Fibroblast of lung (primary cell): ENCODE data around the gene ZBP1. TPM values are rescaled to one million over a fixed set of nuclear protein-coding genes. Genes with fewer than 3 reads are reported as not detected.
A peak's percentile ranks its signal among the peaks of the same experiment; 100 is the strongest.

Source experiments
- DNase-seq, 2 donors: peaks; one replicate each; pipeline versions ENCODE4 v3.0.0 to v3.0.0-alpha.2; 2010; ENCODE audit warnings: low read depth in 2 of 2
- H2AFZ ChIP-seq: 2 replicates; pipeline ENCODE4 v1.5.1; 2012; ENCODE audit warnings: low read length, control low read depth, inconsistent platforms
- H3K27ac ChIP-seq: 2 replicates; pipeline ENCODE4 v1.5.1; 2011; ENCODE audit warnings: low read length, control low read depth; ENCODE audit not compliant: insufficient read depth
- H3K27me3 ChIP-seq: 2 replicates; pipeline ENCODE4 v1.5.1; 2011; ENCODE audit warnings: mild to moderate bottlenecking, low read length; ENCODE audit not compliant: control insufficient read depth, insufficient read depth
- H3K36me3 ChIP-seq: 2 replicates; pipeline ENCODE4 v1.5.1; 2011; ENCODE audit warnings: low read length; ENCODE audit not compliant: control insufficient read depth, insufficient read depth
- H3K4me1 ChIP-seq: 2 replicates; pipeline ENCODE4 v1.5.1; 2011; ENCODE audit warnings: low read length; ENCODE audit not compliant: control insufficient read depth, insufficient read depth; ENCODE audit errors: extremely low read depth
- H3K4me2 ChIP-seq: 2 replicates; pipeline ENCODE4 v1.5.1; 2011; ENCODE audit warnings: low read length, control low read depth; ENCODE audit not compliant: insufficient read depth; ENCODE audit errors: extremely low read depth
- H3K4me3 ChIP-seq, 4 experiments: fragments of 200-600 bp in 1 of 4; sonication (generic) in 1 of 4; replicated peaks in 1 of 4; 2 replicates each; pipeline ENCODE4 v1.5.1; 2011 to 2016; ENCODE audit warnings: low read length in 4 of 4, low read depth in 3 of 4, mild to moderate bottlenecking in 3 of 4, control low read depth in 2 of 4, inconsistent platforms in 1 of 4, mixed read lengths in 1 of 4; ENCODE audit not compliant: insufficient read depth in 1 of 4; ENCODE audit errors: control extremely low read depth in 1 of 4
- H3K79me2 ChIP-seq: 2 replicates; pipeline ENCODE4 v1.5.1; 2012; ENCODE audit warnings: mild to moderate bottlenecking, low read length, inconsistent platforms; ENCODE audit not compliant: control insufficient read depth, insufficient read depth
- H3K9ac ChIP-seq: 2 replicates; pipeline ENCODE4 v1.5.1; 2011; ENCODE audit warnings: mild to moderate bottlenecking, low read length, control low read depth; ENCODE audit not compliant: insufficient read depth
- H3K9me3 ChIP-seq: 2 replicates; pipeline ENCODE4 v1.5.1; 2012; ENCODE audit warnings: low read depth, low read length; ENCODE audit not compliant: control insufficient read depth, insufficient read depth
- H4K20me1 ChIP-seq: 2 replicates; pipeline ENCODE4 v1.5.1; 2011; ENCODE audit warnings: low read length; ENCODE audit not compliant: control insufficient read depth, insufficient read depth; ENCODE audit errors: extremely low read depth
- EZH2 ChIP-seq: IDR thresholded peaks from 2 replicates; pipeline ENCODE4 v1.5.1; 2012; ENCODE audit warnings: low read length, control low read depth, mild to moderate bottlenecking; ENCODE audit errors: missing control alignments
- polyA plus RNA-seq, 2 donors: library from polyadenylated mRNA; depleted of rRNA in 1 of 2; stranded (reverse) in 1 of 2; unstranded in 1 of 2; fragments of >200 nt; gene quantifications; 2 replicates each; pipeline ENCODE4 v1.2.1, GENCODE V29; 2011 to 2012; ENCODE audit warnings: missing spikeins in 1 of 2
- total RNA-seq: library from RNA; depleted of rRNA; stranded (reverse); fragments of >200 nt; gene quantifications from 2 replicates; pipeline ENCODE4 v1.2.1, GENCODE V29; 2014
- TF ChIP-seq, protein P1 (sequence below), 2 donors: IDR thresholded peaks in 1 of 2; conservative IDR thresholded peaks in 1 of 2; 1 replicate in 1 of 2; 2 replicates in 1 of 2; pipeline ENCODE4 v1.5.1; 2011 to 2012; ENCODE audit warnings: low read length in 2 of 2, control low read depth in 1 of 2, inconsistent platforms in 1 of 2, low read depth in 1 of 2, mild to moderate bottlenecking in 1 of 2

Gene ZBP1
- total and polyA plus RNA-seq, 2 donors (not counting 1 experiment from before 2014, with no cell fraction given) = not detected

DNA sequence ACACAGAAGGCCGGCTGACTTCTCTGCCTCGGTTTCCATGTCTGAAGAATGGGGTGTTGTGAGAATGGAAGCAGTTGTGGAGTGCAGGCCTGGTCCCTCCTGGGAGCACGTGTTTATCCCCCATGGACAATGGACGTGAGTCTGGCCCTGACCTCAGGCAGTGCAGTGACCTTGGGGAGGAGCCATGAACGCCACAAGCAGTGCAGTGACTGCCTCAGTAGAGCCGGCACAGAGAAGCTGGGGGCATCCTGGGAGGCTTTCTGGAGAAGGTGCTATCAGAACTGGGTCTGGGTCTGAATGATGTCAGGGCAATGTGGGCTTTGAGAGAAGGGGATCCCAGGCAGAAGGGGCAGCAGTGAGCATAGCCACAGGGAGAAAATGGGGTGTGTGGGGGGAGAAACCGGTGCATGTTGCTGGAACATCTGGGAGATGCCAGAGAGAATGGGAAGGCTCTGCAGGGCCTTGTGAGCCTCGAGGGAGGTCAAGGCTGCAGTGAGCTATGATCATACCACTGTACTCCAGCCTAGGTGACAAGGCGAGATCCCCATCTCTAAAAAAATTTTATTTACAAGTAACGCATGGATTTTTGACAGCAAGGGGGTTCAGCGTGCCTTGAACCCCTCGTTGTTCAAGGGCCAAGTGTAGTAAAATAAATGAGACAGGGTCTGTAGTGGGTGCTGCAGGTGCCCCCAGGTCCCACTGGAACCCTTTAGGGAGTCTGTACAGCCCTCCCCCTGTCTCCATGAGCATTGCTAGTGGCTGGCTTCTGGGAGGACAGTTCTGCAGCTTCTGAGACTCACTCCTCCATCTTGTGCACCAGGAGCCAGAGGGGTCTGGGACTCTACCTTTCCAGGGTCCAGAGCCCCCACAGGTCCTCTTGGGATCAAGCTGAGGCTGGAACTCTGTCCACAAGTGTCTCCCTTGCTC is 27.0 kb upstream of the ZBP1 start:
- H4K20me1 ChIP-seq = no peaks in the 10 kb centered on the region
- no peak overlapping the region for H3K4me2 ChIP-seq
- no peak overlapping the region for H2AFZ ChIP-seq
- no peaks in the 10 kb centered on the region for H3K27me3 ChIP-seq
- no peak overlapping the region for H3K4me3 ChIP-seq
- H3K36me3 ChIP-seq = no peaks in the 10 kb centered on the region
- H3K79me2 ChIP-seq = no peaks in the 10 kb centered on the region
- TF ChIP-seq, protein P1, sequence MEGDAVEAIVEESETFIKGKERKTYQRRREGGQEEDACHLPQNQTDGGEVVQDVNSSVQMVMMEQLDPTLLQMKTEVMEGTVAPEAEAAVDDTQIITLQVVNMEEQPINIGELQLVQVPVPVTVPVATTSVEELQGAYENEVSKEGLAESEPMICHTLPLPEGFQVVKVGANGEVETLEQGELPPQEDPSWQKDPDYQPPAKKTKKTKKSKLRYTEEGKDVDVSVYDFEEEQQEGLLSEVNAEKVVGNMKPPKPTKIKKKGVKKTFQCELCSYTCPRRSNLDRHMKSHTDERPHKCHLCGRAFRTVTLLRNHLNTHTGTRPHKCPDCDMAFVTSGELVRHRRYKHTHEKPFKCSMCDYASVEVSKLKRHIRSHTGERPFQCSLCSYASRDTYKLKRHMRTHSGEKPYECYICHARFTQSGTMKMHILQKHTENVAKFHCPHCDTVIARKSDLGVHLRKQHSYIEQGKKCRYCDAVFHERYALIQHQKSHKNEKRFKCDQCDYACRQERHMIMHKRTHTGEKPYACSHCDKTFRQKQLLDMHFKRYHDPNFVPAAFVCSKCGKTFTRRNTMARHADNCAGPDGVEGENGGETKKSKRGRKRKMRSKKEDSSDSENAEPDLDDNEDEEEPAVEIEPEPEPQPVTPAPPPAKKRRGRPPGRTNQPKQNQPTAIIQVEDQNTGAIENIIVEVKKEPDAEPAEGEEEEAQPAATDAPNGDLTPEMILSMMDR (conservative IDR thresholded peaks at IDR 0.05 in 1 of 2, IDR thresholded peaks at IDR 0.05 in 1 of 2; ENCODE audit: low read depth in 1 of 2, low read length in 2 of 2) = no peak
- no peak for TF ChIP-seq EZH2
- H3K4me1 ChIP-seq = no peaks in the 10 kb centered on the region
- H3K9ac ChIP-seq = no peak overlapping the region
- no peaks in the 10 kb centered on the region for H3K9me3 ChIP-seq
- no peak for DNase-seq
- no peak overlapping the region for H3K27ac ChIP-seq

DNA sequence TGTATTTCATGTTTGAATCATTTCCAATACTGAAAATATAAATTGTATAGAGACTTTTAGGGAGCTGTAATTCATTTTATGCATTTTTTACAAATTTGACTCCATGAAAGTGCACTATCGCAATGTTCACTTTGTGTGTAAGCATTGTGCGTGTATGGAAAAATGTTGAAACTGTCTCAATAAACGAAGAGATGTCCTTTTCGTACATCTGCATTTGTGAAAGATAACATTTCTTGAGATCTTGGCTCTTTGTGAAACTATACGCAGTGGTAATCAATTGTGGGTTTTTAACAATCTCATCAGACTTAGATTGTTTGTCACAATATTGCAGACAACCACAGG is 18.6 kb upstream of the ZBP1 start:
- H3K4me1 ChIP-seq = no peaks in the 10 kb centered on the region
- H3K9me3 ChIP-seq = no peaks in the 10 kb centered on the region
- H3K79me2 ChIP-seq = no peaks in the 10 kb centered on the region
- DNase-seq = no peak
- TF ChIP-seq, protein P1 (conservative IDR thresholded peaks at IDR 0.05 in 1 of 2, IDR thresholded peaks at IDR 0.05 in 1 of 2; ENCODE audit: low read depth in 1 of 2, low read length in 2 of 2) = no peak
- no peak for TF ChIP-seq EZH2
- no peak overlapping the region for H3K4me3 ChIP-seq
- H4K20me1 ChIP-seq = no peaks in the 10 kb centered on the region
- H3K4me2 ChIP-seq = no peak overlapping the region
- no peak overlapping the region for H3K27ac ChIP-seq
- H3K36me3 ChIP-seq = no peaks in the 10 kb centered on the region
- H2AFZ ChIP-seq = no peak overlapping the region
- H3K27me3 ChIP-seq = no peaks in the 10 kb centered on the region
- no peak overlapping the region for H3K9ac ChIP-seq

DNA sequence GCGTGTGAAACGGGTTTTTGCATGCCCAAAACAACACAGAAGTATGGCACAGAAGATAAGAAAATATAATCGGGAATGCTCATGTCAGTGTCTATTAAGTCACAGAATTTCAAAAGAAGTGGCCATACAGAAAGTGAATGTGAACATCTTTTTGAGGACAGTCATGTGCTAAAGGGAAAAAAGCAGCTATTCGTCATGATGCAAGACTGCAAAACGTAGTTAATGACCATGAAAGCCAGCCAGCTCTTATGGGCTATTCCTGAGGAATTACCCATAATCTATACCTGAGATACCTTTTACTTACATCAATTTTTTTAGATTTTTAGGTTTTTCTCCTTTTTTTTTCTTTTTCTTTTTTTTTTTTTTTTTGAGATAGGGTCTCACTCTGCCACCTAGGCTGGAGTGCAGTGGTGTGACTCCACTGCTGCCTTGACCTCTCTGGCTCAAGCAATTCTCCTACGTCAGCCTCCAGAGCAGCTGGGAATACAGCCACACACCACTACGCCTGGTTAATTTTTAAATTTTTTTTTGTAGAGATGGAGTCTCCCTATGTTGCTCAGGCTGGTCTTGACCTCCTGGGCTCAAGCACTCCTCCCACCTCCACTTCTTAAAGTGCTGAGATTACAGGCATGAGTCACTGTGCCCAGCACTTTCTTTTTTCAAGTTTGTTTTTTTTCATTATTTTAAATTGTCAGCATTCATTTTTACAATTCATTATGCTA is 18.1 kb upstream of the ZBP1 start:
- Histone ChIP-seq H3K9me3 (no peaks in the 10 kb centered on the region), H3K27me3 (no peaks in the 10 kb centered on the region), H4K20me1 (no peaks in the 10 kb centered on the region), H3K9ac (no peak overlapping the region), H3K4me3 (no peak overlapping the region), H3K4me2 (no peak overlapping the region), H3K27ac (no peak overlapping the region), H3K4me1 (no peaks in the 10 kb centered on the region), H2AFZ (no peak overlapping the region), H3K79me2 (no peaks in the 10 kb centered on the region), H3K36me3 (no peaks in the 10 kb centered on the region)
- TF ChIP-seq, protein P1 (conservative IDR thresholded peaks at IDR 0.05 in 1 of 2, IDR thresholded peaks at IDR 0.05 in 1 of 2; ENCODE audit: low read depth in 1 of 2, low read length in 2 of 2) = no peak
- no peak for TF ChIP-seq EZH2
- DNase-seq = peak in 1 of 2 donors; percentile 53
